Measurements from ENCODE around the gene TOX4.
"Not testable (repeated sequence)": the region's sequence is repeated elsewhere in the genome, so short reads cannot be mapped to it uniquely, and the experiment has no call there.

The TOX4 gene

DNA sequence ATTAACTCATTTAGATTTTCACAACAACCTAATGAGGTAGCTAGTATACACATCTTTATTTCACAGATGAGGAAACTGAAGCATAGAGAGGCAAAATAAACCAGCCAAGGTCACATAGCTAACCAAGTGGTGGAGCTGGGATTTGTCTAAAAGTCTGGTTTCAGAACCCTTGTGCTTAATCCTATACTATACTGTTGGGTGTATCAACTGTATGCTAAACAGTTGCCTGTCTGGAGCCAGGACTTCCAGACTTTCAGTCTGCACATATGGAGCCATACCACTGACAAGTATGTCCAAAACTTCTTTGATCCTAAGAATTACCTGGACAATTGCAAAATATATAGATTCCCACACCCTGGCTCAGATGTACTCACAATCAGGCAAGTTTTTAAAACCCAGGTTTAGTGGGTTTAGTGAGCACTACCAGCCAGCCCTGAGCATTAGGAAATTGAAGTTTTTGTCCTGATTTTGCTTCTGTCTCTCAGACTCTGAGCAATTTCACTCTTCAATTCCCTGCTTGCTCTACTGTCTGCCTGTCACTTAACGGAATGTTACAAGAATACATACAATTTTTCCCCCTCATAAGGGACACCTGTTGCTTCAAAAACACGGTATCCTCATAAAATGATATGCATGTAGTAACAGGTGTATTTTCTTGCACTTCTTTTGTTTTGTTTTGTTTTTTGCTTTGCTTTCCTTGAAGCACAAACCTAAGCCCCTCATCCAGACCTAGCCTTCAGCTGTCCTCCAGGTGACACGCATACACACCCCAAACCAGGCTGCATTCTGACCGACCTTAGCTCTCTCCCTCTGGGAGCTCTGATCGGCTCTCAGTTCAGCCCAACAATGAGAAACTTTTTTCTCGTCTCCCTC lies 58.8 kb downstream of the TOX4 start:
- no peak for DNase-seq

DNA sequence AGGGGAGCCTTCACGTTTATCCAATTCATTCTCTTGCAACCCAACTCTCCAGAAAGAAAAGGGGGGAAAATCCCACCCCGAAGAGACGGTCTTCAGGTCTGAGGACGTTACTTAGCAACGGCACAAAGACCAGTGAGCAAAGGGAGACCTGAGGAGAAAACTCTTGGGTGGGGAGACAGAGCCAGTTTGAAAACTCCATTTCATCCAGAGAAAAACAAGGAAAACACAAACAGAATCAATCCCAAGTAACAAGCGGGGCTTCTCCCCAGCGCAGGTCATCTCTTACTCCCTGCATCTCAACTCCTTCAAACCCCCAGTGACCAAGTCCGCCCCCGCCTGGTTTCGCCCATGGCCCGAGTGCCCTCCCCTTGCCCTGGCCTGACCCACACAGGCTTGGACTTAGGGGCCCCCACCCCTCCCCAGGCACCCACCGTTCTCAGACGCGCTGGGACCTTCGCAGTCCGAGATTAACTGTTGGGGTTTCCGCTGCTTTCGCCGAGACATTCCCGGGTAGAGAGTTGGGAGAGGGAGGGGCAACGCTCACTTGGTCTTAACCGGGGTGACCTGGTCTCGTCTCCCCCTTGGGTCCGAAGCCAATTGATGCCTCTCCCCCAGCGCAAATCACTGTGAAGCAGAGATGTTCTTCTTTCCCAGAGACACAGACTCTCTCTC lies 59.6 kb downstream of the TOX4 start:
- no peak for DNase-seq

DNA sequence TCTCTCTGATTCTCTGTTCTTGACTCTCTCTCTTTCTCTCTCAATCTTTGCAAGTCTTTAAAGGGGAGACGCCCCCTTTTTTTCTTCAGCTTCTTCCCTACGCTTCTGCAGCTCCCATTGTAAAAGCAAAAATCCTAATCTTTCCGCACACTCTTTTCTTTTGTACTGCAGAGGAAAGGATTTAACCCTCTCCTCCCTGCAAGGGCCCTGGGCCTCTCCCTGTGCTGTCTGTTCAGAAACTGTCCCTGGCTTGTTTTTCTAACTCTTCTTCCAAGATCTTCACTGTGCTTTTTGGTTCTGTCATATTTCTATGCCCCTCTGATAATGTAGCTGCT lies 60.1 kb downstream of the TOX4 start:
- DNase-seq: no peak

DNA sequence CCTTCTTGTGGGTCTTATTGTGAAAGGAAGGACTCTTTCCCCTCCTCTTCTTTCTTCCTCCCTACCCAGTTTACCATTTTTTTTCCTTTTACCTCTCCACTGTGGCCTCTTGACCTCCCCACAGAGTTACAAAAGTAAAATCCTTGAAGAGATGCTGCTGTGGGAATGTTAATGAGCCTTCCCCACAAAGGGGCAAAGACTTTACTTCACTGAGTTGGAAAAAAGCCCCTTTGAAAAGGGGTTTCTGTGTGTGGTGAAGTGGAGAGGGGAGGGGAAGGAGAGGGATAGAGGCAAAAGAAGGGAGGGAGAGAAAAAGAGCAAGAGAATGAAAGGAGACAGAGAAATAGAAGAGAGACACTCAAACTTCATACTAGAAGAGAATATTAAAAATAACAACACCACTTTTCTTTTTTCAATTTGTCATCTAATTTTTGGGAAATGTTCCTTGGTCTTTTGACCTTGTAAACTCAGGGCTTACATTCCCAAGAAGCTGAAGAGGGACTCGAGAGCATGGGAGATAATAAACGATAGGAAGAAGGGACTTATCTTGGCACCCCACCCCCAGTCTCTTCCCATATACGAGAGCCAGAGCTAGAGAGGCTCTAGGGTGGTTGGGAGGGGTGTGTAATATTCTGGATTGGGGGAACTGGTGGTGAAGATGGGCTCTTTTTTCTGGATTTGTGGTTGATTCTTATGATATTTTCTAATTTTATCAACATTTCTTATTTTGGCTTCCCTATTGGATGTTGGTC lies 62.4 kb downstream of the TOX4 start:
- no peak for DNase-seq

DNA sequence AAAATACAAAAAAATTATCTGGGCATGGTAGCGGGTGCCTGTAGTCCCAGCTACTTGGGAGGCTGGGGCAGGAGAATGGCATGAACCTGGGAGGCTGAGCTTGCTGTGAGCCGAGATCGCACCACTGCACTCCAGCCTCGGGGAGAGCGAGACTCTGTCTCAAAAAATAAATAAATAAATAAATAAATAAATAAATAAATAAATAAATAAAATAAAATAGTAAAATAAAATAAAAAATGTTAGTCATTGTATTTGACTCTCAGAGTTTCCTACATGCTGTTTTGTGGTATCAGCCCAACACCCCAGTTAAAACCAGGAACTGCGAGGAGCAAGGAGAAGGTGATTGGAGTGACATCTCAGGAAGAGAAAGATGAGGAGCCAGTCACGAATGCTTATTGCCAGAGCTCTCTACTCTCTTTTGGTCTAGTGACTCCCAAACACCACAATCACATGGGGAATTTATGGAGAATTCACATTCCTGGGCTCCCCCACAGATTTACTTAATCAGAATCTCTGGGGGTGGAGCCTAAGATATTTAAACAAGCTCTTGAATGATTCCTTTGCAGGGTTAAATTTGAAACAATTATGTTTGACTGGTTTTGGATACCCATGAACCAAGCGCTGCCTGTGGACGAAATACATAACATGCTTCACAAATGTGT lies 64.5 kb downstream of the TOX4 start:
- DNase-seq: no peak

DNA sequence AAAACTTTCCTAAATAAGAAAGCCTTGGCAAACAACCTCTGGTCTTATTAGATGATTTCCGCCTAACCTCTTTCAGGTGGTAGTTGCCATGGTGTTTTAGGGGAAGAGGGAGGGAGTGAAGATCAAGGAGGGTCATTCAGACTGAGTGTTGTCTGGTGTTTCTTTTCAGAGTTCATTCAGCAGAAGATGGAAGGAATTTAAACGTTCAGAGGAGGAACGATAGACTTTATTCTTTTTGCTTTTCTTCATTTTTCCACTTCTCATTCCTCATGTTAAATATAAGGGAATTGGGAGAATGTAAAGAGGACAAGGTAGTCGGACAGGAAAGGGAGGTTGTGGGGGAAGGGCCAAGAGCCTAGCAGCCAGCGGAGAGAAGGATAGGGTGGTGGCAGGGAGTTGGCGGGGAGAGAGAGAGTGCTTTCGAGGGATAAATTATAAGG lies 66.5 kb downstream of the TOX4 start:
- no peak for DNase-seq

DNA sequence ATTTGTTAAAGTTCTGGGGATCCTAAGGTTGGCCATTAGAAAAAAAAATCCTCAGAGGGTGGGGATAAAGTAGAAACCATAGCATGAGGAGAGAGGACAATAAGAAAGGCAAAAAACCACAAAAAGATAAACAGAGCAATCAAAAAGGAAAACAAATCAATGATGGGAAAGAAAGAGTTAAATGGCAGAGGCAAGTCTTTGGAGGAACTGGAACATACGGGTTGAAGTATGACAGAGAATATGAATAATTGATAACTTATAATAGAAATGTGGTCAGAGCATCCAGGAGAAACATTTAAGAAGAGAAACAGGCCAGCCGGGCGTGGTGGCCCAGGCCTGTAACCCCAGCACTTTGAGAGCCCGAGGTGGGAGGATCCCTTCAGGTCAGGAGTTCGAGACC lies 67.0 kb downstream of the TOX4 start:
- no peak for DNase-seq

DNA sequence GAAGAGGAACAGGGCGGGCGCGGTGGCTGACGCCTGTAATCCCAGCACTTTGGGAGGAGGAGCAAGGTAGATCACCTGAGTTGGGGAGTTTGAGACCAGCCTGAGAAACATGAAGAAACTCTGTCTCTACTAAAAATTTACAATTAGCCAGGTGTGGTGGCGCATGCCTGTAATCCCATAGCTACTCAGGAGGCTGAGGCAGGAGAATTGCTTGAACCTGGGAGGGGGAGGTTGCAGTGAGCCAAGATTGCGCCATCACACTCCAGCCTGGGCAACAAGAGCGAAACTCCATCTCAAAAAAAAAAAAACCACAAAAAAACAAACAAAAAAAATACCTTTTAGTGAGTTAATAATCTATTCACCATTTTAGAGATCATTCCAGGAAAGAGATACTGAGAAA lies 67.6 kb downstream of the TOX4 start:
- not testable (repeated sequence) for DNase-seq

Measured in suppressor macrophage (primary cell).